A673 (cell line): ENCODE data around the gene PTPMT1.

Experiments used
- CTCF ChIP-seq: fragments of 300-800, 200-600 bp; sonication (generic); conservative IDR thresholded peaks from 2 replicates; pipeline ENCODE4 v1.5.1; 2017; ENCODE audit warnings: low read depth, mild to moderate bottlenecking, antibody characterized with exemption, low read length, moderate library complexity, mixed read lengths
- EZH2 ChIP-seq: fragments of 200-600 bp; sonication (generic); IDR thresholded peaks from 2 replicates; pipeline ENCODE4 v1.6.1; 2017; ENCODE audit warnings: borderline replicate concordance, low read depth, mild to moderate bottlenecking, mixed read lengths, antibody characterized with exemption, low read length; ENCODE audit not compliant: poor library complexity, severe bottlenecking

GRCh38 chr11:47592970-47593369 is 27.6 kb downstream of the PTPMT1 start:
- no peak for TF ChIP-seq CTCF
- no peak for TF ChIP-seq EZH2
